Measurements from ENCODE around the gene ADGRV1.
"Not testable (repeated sequence)": the region's sequence is repeated elsewhere in the genome, so short reads cannot be mapped to it uniquely, and the experiment has no call there.

ADGRV1 gene

DNA sequence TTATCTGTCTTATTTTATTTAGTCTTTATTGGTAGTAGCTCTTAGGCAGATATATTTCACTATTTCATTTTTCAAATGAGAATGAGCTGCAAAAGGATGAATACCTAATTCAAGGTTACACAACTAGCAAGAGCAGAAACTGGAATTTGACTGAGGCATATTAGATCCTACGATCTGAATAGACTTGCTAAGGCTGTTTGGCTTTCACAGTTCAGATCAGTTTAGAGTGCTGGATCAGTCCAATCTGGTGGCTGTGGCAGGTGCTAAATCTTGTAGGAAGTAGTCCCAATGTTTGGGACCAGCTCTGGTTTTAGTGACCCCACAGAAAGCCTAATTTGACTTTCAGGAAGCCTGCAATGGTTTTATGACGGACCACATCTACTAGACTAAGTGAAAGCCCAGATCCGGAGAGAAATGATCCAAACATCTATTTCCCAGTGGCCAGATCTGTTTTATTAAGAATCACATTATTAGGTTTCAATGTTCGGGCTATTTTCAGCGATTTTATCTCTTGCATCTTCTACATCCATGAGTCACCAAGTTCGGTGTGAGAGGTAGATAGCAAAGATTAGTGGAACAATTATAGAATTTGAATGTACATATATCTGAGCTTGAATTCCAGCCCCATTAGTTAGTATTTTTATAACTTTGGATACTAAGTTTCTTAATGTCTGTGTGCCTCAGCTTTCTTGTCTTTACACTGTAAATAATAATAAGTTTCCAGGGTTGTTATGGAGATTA is 359.5 kb downstream of the ADGRV1 start:
- no peak for DNase-seq

DNA sequence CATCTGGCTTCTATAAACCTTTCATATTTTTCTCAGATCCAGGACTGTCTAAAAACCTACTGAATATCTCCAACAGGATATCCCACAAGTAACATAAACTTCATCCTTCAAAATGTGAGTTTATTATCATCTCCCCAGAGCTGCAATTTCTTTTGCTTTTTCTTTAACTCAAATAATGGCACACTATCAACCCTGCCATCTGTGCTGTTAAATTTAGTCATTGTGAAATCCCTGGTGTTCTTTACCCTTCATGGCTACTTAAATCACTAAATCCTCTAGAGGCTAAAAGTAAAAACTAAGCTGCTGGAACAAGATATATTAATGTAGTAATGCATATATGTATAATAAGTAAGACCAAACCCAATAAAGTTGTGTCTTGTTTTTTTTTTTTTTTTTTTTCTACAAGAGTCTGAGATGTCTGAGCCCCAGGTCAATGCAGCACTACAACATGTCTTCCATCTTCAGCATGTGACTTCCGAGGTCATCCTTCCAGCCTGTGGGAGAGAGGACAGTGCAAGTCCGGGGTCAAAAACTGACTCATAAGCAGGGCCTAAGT is 362.9 kb downstream of the ADGRV1 start:
- DNase-seq: no peak

DNA sequence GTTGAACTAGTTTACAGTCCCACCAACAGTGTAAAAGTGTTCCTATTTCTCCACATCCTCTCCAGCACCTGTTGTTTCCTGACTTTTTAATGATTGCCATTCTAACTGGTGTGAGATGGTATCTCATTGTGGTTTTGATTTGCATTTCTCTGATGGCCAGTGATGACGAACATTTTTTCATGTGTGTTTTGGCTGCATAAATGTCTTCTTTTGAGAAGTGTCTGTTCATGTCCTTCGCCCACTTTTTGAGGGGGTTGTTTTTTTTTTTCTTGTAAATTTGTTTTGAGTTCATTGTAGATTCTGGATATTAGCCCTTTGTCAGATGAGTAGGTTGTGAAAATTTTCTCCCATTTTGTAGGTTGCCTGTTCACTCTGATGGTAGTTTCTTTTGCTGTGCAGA is 365.6 kb downstream of the ADGRV1 start:
- DNase-seq: not testable (repeated sequence)

DNA sequence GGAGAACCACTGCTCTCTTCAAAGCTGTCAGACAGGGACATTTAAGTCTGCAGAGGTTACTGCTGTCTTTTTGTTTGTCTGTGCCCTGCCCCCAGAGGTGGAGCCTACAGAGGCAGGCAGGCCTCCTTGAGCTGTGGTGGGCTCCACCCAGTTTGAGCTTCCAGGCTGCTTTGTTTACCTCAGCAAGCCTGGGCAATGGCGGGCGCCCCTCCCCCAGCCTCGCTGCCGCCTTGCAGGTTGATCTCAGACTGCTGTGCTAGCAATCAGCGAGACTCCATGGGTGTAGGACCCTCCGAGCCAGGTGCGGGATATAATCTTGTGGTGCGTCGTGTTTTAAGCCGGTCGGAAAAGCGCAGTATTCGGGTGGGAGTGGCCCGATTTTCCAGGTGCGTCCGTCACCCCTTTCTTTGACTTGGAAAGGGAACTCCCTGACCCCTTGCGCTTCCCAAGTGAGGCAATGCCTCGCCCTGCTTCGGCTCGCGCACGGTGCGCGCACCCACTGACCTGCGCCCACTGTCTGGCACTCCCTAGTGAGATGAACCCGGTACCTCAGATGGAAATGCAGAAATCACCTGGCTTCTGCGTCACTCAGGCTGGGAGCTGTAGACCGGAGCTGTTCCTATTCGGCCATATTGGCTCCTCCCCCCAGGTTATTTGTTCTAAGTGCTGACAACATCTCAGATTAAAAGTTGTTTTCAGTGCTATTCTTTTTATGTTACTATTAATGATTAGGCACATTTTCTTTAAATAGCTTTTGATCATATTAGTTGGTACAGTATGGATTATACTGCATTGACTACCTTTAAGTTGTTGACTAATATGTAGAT is 370.6 kb downstream of the ADGRV1 start:
- DNase-seq: not testable (repeated sequence)

DNA sequence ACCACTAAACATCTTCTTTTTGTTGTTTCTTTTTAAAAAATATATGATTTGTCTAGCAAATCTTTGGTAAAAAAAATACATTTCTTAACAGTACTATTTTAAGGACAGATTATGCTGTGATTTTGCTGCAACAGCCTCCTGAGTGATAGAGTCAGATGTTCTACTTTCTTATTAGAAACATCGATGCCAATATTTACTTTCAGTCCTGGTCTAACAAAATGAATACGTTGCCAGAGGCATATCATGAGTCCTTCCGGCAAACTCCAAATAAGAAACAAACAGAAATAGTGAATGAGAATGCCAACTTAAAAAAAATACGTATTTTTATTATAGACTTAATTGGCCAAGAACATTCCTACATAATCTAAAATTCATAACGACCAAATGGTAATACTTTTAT is 371.5 kb downstream of the ADGRV1 start:
- no peak for DNase-seq

DNA sequence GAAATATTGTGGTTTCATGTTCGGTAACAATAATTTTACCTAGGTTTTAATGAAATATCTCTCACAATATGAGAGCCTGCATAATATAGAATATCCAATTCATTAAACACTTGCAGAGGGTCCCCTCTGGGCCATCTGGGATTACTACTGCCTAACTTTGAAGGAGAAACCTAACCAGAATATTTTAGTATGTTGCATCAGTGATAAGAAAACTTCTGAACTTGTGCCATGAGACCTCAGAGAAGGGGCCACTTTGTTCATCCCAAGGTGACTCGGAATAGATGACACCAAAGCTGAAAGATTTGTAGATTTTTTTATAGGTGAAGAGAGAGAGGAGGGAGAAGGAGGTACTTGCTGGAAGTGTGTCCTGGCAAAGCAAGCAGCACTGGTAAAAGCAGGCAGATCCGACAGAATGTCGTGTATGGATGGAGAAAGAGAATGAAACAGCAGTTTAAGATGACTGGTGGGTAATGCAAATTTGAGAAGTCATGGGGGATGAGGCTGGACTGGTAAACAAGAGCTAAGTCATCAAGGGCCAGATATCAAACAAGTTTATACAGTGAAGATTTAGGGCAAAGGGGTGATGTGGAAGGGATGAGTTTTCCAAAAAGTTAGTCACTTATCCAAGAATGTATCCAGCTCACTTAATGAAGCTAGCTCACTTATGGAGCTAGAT is 372.3 kb downstream of the ADGRV1 start:
- no peak for DNase-seq

DNA sequence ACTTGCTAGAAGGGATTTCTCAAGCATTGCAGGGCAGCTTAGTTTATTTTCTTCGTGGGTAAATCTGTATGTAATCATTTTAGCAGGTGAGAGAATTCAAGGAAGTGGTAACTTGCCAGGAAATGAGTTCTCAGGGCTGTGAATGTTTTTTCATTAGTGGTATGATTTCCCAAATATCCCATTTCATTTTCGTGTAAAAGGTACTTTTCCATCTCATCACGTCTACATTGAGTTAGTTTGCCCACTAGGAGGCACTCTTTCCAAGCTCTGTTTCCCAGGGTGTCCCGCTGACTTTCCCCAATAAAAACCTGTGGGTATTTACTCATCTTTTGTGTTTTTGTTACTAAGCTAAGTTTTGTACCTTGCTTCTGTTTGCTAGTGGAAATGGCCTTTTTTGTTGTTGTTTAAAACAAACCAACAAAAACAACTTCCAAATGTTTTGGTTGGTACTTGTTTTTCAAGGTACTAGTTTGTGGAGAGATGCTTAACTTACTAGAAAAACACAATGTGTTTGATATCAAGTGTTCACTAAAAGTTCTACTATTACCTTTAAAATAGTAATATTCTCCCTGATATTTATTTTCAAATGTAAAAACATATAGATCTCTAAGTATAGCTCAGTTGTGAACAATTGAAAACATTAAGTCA is 373.6 kb downstream of the ADGRV1 start:
- DNase-seq: peak; percentile 17 to 32

DNA sequence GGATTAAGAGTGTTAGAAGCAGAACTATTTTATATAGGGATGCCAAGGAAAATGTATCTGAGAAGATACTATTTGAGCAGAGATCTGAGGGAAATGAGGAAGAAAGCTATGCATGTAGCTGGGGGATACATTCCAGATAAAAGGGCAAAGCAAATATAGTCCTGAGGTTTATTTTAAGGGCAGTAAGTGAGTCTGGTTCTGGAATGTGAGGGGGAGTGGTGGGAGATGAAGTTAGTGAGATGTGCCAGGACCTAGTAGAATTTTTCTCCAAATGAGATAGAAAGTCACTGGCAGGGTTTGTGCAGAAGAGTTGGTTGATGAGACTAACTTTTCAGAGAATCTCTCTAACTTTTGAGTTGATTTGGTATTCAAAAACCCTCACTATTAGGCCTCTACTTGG is 374.7 kb downstream of the ADGRV1 start:
- no peak for DNase-seq

DNA sequence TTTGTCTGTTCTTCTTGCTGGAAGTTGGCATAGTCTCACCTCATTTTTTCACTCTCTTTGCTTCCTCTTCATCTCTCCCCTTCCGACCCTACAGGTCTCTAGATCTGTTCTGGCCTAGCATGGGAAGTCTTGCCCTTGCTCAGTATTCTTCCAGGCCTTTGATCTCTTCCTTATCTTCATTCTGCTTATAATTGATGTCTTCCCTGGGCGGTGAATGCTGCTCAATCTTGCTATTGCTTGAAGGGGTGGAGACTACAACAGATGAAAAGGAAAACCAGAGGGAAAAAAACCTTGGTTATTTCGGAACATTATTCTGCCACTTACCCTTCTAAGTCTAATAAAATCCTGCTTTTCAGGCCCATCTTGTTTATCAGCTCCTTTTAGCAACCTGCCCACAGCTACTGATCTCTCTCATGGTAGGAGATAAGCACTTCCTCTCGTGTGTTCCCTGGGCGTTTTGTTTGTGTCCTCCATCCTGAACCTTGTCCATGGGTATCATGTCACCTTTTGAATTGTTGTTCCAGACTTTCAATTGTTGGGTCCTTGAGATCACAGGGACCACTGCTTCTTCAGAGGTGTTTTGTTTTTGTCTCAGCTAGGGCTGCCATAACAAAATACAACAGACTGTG is 375.6 kb downstream of the ADGRV1 start:
- DNase-seq: no peak

DNA sequence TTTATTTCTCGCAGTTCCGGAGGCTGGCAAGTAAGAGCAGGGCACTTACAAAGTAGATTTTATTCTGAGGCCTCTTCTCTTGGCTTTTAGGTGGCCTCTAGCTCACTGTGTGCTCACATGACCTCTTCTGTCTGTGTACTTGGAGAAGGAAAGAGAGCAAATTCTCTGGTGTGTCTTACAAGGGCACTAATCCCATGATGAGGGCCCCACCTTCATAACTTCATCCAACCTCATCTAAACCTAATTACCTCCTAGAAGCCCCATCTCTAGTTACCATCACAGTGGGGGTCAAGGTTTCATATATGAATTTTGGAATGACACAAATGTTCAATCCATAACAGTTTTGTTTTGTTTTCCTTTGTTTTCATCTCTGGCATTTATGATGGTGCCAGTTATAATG is 376.1 kb downstream of the ADGRV1 start:
- no peak for DNase-seq

DNA sequence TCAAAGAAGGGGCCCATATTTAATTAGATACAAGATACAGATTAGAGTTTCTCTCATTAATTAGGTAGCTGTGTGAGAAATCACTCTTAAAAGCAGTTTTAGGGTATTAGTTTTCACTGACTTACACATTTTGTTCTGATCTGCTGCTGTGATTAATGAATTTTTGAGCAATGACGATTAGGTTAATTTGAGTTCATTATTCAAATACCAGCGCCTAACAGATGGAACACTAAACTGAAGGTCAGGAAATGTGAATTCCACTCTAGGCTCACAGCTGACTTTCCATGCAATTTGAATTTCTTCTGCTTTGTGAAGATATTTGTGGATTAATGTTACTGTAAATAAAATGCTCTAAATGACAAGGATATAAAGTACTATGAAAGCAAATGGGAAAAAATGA is 380.6 kb downstream of the ADGRV1 start:
- no peak for DNase-seq

DNA sequence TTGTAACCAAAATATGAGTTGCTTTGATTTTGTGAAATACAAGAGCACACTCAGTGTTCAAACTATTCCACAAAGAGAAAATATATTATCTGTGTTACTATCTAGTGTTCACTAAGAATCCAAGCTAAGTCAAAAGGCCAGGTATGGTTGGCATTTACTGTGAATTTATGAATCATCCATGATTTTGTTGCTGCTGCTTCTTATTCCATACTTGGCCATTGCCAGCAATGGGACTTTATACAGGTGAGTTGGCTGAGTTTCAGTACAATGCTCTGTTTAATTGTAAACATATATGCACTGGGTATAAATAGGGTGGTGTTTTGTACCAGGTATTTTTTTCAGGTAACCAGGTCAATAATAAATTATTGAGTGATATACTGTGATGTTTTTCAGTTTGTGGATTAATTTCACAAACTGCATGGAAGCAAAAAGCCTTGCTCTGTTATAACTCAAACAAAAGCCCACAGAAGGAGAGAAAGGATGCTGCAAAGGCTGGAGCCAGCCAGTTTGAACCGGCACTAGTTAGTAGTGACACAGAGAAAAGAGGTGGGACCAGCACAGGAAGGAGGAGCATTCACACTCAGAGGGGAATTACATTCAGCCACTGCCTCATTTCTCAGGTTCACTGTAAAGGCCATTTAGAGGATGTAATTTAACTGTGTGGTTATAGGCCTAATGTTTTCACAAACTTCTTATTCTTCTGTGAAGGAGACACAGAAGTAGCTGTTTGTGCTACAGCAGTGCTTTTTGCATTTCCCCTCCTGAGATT is 381.8 kb downstream of the ADGRV1 start:
- peak; percentile 28 to 43 for DNase-seq

DNA sequence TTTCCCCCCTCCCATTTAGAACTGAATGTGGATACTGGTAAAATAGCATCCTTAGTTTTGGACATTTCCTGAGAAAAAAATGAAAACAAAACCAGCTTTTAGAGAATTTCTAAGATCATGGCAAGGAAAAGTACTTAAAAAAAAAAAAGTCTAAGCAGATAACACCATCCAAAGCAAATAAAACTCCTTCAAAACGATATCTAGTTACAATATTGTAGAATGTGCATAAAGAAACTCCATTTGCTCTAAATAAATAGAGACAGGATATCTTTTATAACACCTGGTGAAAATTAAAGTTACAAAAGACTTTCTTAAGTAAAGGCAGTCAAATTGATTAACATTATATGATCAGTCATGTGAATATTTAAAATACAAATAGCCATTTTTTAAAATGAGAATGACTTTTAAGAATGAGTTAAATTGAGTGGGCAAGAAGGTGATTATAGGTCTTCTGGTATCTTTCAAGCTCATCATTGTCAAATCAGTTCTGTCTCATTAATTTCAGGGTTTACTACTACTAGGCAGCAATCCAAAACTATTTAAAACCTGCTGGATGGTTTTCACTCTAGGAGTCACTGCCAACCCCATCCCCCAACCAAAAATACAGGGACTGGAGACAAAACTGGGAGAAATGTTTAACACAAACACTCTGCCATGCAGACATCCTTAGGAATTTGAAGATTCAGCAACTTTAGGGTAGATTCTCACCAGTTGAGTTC is 382.6 kb downstream of the ADGRV1 start:
- no peak for DNase-seq

DNA sequence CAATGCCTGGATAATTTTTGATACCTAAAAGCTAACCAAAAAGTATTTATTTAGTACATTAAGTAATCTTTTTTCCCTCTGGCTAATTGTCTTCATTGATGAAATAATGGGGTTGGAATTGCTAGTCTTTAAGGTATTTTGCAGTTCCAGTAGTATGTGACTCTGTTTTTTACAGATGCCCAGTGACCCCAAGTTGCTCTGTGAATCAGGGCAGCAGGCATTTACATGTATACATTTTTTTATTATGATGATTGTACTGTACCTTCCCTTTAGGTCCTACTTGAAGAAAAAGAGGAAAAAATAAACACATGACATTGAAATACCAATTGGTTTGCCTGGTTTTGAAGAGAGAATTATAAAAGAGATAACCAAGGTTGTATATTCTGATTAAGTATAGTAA is 385.5 kb downstream of the ADGRV1 start:
- DNase-seq: no peak

DNA sequence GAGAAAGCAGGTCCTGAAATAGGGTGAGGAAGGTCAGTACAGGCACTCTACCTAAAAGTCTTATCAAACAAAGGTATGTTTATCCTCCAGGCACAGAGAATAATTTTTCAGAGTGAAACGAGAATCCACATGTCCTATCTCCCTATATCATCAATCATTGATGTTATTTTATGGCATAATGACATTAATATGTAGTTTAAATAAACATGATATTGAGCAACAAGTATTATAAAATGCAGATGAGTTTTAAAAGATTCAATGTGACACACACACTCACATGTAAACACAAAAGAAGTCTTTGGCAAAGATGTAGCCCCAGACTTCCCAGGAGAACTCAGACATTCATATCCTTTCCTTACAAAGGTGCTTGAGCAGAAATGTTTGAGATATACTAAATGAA is 389.1 kb downstream of the ADGRV1 start:
- DNase-seq: no peak

DNA sequence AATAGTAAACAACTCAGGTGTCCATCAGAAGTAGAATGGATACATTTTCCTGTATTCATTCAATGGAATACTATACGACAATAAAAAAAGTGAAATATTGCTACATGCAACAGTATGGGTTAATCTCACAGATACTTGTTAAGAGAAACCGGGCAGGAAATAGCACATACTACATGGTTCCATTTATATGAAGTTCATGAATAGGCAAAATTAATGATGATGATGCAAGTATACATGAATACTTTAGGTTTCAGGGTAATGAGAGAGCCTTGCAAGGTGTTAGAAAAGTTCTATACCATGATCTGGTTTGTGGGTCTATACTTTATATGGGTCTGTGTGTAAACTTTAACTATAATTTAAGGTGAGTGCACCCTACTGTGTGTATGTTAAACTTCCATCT is 390.4 kb downstream of the ADGRV1 start:
- no peak for DNase-seq

DNA sequence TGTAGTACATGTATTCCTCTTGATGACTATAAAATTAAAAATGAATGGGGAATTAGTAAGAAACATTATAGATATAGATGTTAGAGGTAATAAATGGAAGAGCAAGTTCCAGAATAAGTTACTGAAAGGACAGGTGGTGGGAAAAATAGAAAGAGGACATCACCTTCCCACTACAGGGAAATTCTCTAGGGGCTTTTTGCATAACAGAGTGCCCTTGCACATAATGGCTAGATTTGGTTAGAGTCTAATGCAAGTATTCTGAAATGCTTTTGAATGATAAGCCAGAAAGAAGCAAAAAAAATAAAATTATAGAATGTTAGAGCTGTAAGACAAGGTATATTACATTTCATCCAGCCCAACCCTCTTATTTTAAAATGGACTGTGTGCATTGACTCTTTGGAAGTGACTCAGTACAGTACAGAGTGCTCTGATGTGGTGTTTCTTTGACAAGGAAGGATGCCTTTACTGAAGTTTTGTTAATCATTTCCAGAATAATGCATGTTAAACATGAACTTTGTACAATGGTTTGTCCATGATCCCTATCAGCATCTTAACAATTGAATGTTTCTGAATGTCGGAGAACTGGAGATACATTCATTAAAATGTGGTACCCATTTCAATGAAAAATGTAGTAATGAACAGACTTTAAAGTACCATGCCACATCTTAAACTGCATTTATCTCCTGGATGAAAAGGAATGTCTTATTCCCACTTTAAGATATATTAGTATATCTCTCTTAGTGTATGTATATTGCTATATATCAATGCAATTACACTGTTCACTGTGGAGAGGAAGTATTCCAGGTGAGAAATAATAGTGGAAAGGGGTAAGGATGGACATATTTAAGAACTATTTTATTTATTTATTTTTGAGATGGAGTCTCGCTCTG is 391.1 kb downstream of the ADGRV1 start:
- DNase-seq: no peak

DNA sequence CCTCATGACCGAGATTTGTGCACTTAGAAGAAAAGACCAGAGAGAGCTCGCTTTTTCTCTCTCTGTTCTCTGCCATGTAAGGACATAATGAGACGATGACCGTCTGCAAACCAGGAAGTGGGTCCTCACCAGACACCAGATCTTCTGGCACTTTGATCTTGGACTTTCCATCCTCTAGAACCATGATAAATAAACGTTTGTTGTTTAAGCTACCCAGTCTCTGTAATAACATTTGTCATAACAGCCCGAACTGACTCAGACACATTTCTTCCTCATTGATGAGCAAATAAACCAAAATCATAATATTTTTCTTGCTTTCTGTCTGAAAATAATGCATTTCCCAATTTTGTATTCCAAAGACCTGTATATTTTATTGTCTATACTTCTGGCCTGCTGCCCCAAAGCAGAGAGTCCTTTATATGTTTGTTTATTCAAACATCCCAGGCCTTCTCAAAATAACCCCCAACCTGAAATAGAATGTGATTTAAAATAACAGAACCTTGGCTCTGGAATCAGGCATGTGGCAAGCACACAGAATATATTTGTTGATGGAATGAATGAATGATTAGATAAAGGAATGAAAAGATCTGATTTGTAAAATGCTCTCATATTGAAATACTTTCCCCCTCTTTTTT is 396.5 kb downstream of the ADGRV1 start:
- no peak for DNase-seq

DNA sequence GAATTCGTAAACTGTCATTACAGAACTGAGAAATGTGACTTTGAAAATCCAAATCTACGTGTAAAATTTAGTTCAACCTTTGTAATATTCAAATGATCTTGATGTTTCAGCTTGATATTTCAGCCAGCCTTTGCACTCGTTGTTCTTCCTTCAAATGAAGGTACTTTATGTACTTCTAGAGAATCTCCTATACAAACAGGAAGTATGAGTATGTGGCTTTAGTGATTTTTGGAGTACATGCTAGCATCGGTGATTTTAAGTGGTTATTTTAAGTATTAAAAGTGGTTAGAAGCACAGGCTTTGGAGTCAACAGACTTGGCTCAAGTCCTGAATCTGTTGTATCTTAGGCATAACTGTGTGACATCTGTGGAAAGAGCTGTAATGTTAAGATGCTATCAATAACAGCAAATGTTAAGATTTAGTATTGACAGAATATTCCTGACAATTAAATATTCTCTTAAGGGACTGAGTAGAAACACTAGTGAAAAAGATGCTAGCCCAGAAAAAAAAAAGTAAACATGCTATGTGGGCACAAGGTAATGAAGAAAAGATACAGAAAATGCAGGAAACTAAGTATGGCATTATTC is 398.0 kb downstream of the ADGRV1 start:
- DNase-seq: no peak
